GM23248 (cell line): ENCODE measurements around the gene BTAF1.

ENCODE experiments used
- EZH2 ChIP-seq: fragments of 200-600 bp; sonication (generic); IDR thresholded peaks from 2 replicates; pipeline ENCODE4 v1.6.1; 2018; ENCODE audit warnings: antibody characterized with exemption, mild to moderate bottlenecking; ENCODE audit not compliant: insufficient read depth, poor library complexity, severe bottlenecking
- EZH2phosphoT487 ChIP-seq: fragments of 200-600 bp; sonication (generic); IDR thresholded peaks from 2 replicates; pipeline ENCODE4 v1.6.1; 2018; ENCODE audit warnings: antibody characterized with exemption, moderate library complexity, mild to moderate bottlenecking, low read depth; ENCODE audit not compliant: insufficient read depth

DNA sequence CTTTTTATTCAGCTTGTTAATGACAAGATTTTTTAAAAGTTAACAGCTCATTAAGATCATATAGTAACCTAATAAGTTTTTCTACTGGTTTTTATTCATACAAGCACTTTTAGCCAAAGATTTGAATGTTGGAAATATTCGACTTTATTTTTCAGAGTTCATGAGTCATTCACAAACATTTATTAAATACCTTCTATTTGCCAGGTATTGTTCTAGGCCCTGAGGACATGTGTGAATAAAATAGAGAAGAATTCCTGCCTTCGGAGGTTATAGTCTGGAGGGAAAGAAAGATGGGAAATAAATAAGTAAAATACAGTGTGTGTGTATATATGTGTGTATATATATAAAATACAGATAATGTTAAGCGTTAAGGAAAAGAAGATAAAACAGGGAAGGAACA lies 31.5 kb downstream of the BTAF1 start:
- TF ChIP-seq EZH2 (no peak), EZH2phosphoT487 (no peak)
